Esophagus mucosa (tissue), 1 donor: ENCODE results near the gene FNDC8. TPM values are rescaled to one million over a fixed set of nuclear protein-coding genes. Genes with fewer than 3 reads are reported as not detected.
"Not testable (repeated sequence)": the region's sequence is repeated elsewhere in the genome, so short reads cannot be mapped to it uniquely, and the experiment has no call there.

Source experiments
- ATAC-seq: fragments of 200-7000 bp; cut with Tn5 transposase; one replicate; pipeline ENCODE4 v1.9.1; 2020
- total RNA-seq: library from RNA; stranded (reverse); gene quantifications from one replicate; pipeline ENCODE4 v1.2.4, GENCODE V29; 2023
- donor health status: DM: yes; HTN: yes; CAD: no.

Gene FNDC8
- total RNA-seq, 1 donor from 2014 or later = not detected

DNA sequence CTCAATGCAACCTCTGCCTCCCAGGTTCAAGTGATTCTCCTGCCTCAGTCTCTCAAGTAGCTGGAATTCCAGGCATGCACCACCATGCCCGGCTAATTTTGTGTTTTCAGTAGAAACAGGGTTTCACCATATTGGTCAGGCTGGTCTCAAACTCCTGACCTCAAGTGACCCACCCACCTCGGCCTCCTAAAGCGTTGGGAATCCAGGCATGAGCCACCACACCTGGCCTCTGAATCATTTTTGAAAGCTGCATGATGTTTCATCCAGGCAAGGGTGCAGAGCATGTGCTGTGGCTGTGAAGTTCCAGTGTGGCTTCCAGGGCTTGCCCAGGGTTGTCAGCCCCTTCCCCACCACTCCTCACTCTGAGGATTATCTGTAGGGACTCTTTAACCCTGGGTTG, 50.9 kb downstream of the FNDC8 start:
- ATAC-seq = not testable (repeated sequence)

DNA sequence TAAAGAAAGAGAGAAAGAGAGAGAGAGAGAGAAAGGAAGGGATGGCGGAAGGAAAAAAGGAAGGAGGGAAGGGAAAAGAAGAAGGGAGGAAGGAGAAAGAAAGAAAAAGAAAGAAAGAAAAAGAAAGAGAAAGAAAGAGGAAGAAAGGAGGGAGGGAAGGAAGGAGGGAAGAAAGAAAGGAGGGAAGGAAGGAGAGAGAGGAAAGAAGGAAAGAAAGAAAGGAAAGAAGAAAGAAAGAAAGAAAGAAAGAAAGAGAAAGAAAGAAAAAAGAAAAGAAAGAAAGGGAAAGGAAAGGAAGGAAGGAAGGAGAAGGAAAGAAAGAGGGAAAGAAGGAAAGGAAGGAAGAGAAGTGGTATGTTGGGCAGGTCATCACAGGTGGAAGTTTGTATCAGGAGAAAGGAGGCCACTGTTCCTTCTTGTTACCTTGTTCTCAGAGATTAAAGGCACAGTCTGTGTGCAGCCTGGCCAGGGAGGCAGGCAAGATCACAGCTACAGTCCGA, 53.5 kb downstream of the FNDC8 start:
- ATAC-seq = no peak

DNA sequence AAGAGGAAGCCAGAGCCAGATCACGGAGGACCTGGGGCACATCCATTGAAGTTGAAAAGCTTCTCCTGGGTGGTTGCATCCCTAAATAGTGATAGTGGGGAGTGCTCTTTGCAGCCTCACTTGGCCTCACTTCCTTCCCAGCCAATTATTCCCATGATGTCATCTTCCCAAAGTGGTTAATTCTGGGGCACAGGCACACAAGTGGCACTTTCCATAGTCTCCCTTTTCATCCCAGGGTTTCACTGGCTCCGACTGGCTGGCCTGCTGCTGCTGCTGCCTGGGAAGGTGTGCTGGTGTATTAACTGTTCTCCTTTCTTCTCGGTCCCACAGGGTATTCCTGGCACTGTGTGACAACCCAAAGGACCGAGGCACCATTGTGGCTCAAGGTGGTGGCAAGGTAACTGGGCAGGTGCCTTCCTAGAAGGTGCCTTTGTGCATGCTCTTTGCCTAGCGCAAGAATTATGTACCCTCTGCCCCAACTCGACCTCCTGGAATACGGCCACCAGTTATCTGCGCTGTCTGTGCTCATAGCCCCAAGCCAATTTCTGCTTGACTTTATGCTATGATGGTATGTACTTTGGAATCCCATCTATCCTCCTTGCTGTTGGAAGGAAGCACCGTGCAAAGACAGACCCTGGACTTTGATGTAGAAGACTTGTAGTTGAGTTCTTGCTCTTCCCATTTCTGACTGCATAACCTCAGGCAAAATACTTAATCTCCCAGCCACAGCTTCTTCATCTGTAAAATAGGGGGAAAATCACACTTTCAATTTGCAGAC, 54.4 kb downstream of the FNDC8 start:
- no peak for ATAC-seq

DNA sequence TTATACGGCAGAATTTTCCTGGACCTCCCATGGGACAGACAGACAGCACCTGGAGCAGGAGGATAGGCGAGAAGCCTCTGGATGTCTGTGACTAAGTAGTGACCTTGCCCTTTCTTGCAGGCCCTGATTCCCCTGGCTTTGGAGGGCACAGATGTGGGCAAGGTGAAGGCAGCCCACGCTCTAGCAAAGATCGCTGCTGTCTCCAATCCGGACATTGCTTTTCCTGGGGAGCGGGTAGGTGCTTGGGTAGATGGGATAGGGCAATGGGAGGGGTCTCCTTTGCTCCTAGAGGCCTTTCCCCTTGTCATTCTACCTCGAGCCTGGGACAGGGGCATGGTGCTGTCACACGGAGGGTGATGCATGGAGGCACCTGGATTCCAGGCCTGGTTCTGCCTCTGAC, 55.5 kb downstream of the FNDC8 start:
- ATAC-seq = no peak

DNA sequence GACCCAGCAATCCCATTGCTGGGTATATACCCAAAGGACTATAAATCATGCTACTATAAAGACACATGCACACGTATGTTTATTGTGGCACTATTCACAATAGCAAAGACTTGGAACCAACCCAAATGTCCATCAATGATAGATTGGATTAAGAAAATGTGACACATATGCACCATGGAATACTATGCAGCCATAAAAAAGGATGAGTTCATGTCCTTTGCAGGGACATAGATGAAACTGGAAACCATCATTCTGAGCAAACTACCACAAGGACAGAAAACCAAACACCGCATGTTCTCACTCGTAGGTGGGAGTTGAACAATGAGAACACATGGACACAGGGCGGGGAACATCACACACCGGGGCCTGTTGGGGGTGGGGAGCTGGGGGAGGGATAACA, 58.0 kb downstream of the FNDC8 start:
- not testable (repeated sequence) for ATAC-seq

Other genes with a start within 250 kb of the FNDC8 start
- 0.96 TPM for gene CCT6B, start 160.2 kb upstream of the FNDC8 start, total RNA-seq
- gene ZNF830, start 160.1 kb upstream of the FNDC8 start, total RNA-seq = 7.7 TPM
- gene LIG3, start 141.1 kb upstream of the FNDC8 start, total RNA-seq = 22.8 TPM
- 46.3 TPM for gene RFFL, start 57.9 kb upstream of the FNDC8 start, total RNA-seq
- gene RAD51D, start 1.8 kb upstream of the FNDC8 start, total RNA-seq = 6.3 TPM
- gene NLE1, start 20.7 kb downstream of the FNDC8 start, total RNA-seq = 14.7 TPM
- gene UNC45B, start 26.2 kb downstream of the FNDC8 start, total RNA-seq = not detected
- not detected for gene SLC35G3, start 72.8 kb downstream of the FNDC8 start, total RNA-seq
- 25.0 TPM for gene SLFN5, start 121.5 kb downstream of the FNDC8 start, total RNA-seq